GM18873 (cell line): ENCODE measurements around the gene UGT8.
A peak's percentile ranks its signal among the peaks of the same experiment; 100 is the strongest.

ENCODE experiments used
- ATAC-seq: cut with Tn5 transposase; IDR thresholded peaks from one replicate; pipeline ENCODE4 v1.9.1; 2021; ENCODE audit warnings: mild to moderate bottlenecking, moderate library complexity, moderate number of reproducible peaks; ENCODE audit not compliant: unreplicated experiment, low FRiP score

Gene UGT8

GRCh38 chr4:114688059-114688458, 89.5 kb downstream of the UGT8 start:
- ATAC-seq, result no peak

GRCh38 chr4:114690571-114690970, 92.0 kb downstream of the UGT8 start:
- no peak for ATAC-seq

GRCh38 chr4:114691865-114692264, 93.3 kb downstream of the UGT8 start:
- peak; percentile 68 for ATAC-seq

GRCh38 chr4:114692958-114693357, 94.4 kb downstream of the UGT8 start:
- no peak for ATAC-seq

GRCh38 chr4:114694770-114695169, 96.2 kb downstream of the UGT8 start:
- no peak for ATAC-seq

GRCh38 chr4:114698231-114698630, 99.6 kb downstream of the UGT8 start:
- ATAC-seq, result no peak

- no peak for ATAC-seq
Measured at GRCh38 chr4:114701491-114701890, 102.9 kb downstream of the UGT8 start.

GRCh38 chr4:114717432-114717831, 118.8 kb downstream of the UGT8 start:
- no peak for ATAC-seq

- no peak for ATAC-seq
Measured at GRCh38 chr4:114725066-114725465, 126.5 kb downstream of the UGT8 start.

GRCh38 chr4:114727461-114727860, 128.9 kb downstream of the UGT8 start:
- no peak for ATAC-seq
